ENCODE results near the gene CTNNA3. TPM values are rescaled to one million over a fixed set of nuclear protein-coding genes. Genes with fewer than 3 reads are reported as not detected.

Gene CTNNA3
- total RNA-seq, 4 donors from 2014 or later, result under 0.01 to 0.38 (median 0.27) TPM

DNA sequence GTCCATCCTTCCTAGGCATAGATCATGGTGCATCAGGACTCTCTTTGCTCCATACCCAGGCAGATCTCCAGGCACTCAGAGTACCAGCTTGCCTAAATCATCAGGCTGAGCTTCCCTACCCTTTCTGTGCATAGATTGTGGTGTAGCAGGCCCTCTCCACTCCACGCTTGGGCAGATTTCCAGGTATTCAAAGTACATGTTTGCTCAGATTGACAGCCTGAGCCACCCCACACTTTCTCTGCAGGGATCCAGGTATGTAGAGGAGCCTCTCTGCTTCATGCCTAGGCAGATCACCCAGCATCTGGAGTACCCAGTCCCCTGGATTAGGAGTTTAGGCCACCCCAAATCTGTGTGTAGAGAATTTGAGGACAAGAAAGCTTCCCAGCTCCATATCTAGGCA is 1727.6 kb downstream of the CTNNA3 start:
- TF ChIP-seq, protein P1, sequence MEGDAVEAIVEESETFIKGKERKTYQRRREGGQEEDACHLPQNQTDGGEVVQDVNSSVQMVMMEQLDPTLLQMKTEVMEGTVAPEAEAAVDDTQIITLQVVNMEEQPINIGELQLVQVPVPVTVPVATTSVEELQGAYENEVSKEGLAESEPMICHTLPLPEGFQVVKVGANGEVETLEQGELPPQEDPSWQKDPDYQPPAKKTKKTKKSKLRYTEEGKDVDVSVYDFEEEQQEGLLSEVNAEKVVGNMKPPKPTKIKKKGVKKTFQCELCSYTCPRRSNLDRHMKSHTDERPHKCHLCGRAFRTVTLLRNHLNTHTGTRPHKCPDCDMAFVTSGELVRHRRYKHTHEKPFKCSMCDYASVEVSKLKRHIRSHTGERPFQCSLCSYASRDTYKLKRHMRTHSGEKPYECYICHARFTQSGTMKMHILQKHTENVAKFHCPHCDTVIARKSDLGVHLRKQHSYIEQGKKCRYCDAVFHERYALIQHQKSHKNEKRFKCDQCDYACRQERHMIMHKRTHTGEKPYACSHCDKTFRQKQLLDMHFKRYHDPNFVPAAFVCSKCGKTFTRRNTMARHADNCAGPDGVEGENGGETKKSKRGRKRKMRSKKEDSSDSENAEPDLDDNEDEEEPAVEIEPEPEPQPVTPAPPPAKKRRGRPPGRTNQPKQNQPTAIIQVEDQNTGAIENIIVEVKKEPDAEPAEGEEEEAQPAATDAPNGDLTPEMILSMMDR (IDR thresholded peaks at IDR 0.05; ENCODE audit: low read depth), result no peak

DNA sequence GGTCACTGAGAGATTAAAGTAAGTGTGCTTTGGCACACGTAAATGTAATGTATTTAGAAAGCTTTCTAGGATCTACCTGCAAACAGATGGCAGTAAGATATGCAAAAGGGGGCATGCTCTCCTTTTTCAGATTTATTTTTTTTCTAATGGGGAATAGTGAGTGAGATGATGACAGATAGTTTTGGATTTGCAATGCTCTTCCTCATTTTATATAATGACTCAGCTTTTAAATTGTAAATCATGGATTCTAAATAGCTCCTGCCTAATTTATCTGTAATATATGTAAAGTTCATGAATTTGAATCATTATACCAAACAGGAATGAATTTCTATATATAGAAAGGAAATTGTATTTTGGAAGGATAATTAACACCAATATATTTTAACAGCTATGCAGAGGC is 1731.8 kb downstream of the CTNNA3 start:
- TF ChIP-seq, protein P1 (IDR thresholded peaks at IDR 0.05; ENCODE audit: low read depth), result no peak

DNA sequence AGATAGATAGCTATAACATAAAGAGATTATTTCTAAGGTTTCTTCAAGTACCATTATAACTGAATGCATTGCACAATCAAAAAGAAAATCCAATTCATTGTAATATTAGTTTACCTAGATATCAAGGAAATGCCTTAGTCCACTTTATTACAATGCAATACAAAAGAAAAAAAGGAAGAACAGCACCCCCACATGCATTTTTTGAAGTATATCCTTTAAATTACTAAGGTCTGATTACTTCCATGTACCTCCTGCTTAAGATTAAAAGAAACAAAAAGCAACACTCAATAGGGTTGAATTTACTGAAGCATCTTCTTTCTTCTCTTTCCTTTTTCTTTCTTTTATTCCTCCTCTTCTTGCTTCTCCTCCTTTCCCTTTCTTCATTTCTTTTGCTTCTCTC is 1743.9 kb downstream of the CTNNA3 start:
- TF ChIP-seq, protein P1 (IDR thresholded peaks at IDR 0.05; ENCODE audit: low read depth), result no peak

DNA sequence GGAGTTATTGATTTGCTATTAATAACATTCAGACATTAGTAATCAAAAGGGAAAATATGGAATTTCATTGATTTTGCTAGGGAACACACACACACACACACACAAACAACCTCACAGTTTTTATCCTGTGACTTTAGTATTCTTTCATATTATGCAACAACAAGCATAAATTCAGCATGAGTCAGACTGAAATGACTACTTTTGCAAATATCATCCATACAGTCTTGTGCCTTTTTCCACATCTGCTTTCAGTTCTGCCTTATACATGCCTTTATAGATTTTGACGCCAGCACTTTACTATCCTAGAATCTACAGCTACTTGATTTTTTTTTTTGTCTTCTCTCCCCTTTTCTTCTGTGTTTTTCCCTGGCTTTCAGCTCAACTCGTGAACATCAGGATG is 1745.9 kb downstream of the CTNNA3 start:
- TF ChIP-seq, protein P1 (IDR thresholded peaks at IDR 0.05; ENCODE audit: low read depth), result no peak

DNA sequence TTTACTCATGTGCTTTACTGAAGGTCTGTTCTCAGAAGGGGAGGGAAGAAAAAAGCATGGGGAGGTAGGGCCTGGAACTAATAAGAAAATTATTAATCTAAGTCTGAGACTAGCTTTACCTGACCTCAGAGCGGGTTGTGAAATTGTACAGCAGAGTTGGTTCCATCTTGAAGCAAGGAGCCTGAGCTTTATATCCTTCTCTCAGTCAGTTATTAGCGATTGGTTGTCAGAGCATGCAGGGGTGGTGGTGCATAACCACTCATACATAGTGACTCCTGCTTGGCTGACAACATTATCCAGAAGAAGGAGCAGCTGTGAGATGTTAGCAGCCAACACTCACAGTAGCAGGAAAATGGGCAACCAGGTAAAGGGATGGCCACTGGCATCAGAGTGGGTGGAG is 1746.5 kb downstream of the CTNNA3 start:
- TF ChIP-seq, protein P1 (IDR thresholded peaks at IDR 0.05; ENCODE audit: low read depth), result no peak

DNA sequence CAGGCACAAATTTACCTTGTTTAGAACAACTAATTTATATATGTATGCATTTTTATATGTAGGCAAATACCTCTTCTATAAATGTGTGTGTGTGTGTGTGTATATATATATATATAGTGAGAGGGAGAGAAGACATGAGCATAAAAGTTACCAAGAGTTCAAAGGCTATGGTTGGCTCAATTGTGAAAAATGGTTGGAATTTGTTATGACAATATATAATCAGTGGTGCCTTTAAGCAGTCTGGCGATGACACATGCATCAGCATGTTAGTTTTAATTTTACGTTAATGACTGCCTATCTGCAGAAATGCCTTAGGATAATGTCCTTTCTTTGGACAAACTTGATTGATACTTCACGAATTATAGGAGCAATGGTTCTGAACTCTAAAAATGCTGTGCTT is 1750.9 kb downstream of the CTNNA3 start:
- TF ChIP-seq, protein P1 (IDR thresholded peaks at IDR 0.05; ENCODE audit: low read depth), result no peak

DNA sequence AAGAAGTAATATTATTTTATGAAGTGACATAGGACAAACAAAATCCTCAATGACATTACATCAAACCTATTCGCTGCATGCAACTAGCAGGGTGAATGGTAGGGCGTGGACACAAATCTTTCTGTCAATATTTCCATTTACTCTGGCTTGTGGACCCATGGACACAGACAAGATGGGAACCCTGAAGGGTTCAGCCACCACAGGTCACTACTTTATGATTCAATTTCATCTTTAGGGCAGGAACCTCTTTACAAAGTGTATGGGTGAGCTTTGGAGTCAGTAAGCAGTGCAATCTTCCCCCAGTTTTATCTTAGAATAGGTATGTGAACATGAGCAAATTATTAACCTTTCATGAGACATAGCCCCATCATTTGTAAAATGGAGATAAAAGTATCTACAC is 1752.5 kb downstream of the CTNNA3 start:
- TF ChIP-seq, protein P1 (IDR thresholded peaks at IDR 0.05; ENCODE audit: low read depth), result no peak

All from subcutaneous adipose tissue (tissue), 4 donors.